A549 (cell line): ENCODE results near the gene GCK.

ENCODE experiments used
- BCL3 ChIP-seq: fragments of >200 bp; sonication (Bioruptor Twin); formaldehyde crosslinking; IDR thresholded peaks from 3 replicates; pipeline ENCODE4 v1.6.1; 2016
- CBX8 ChIP-seq: fragments of 200-600 bp; sonication (generic); IDR thresholded peaks from 2 replicates; pipeline ENCODE4 v1.6.1; 2016
- CHD2 ChIP-seq: fragments of 150-350 bp; IDR thresholded peaks from 2 replicates; pipeline ENCODE4 v1.6.1; 2014; ENCODE audit warnings: low read length; ENCODE audit not compliant: partially characterized antibody
- CTCF ChIP-seq: fragments of >200 bp; sonication (Bioruptor Twin); formaldehyde crosslinking; IDR thresholded peaks from 3 replicates; pipeline ENCODE4 v1.5.1; 2016
- EHMT2 ChIP-seq: fragments of 200-600 bp; sonication (generic); IDR thresholded peaks from 2 replicates; pipeline ENCODE4 v1.6.1; 2016; ENCODE audit warnings: antibody characterized with exemption, low read depth, mild to moderate bottlenecking, moderate library complexity
- EP300 ChIP-seq, 2 experiments: fragments of >200 bp; sonication (Bioruptor Twin); formaldehyde crosslinking; IDR thresholded peaks; 2 replicates in 1 of 2; 3 replicates in 1 of 2; pipeline ENCODE4 v1.6.1; 2016 to 2017
- FOSL2 ChIP-seq, 2 experiments: fragments of 450-650 bp in 1 of 2; fragments of >200 bp in 1 of 2; sonication (Bioruptor Twin) in 1 of 2; formaldehyde crosslinking; IDR thresholded peaks; 2 replicates each; pipeline versions ENCODE4 v1.5.0 to v1.6.1; 2016 to 2020; ENCODE audit warnings: mild to moderate bottlenecking in 1 of 2, moderate library complexity in 1 of 2
- HDAC2 ChIP-seq: fragments of 200-600 bp; sonication (generic); IDR thresholded peaks from 2 replicates; pipeline ENCODE4 v1.6.1; 2016
- MYC ChIP-seq: IDR thresholded peaks from 2 replicates; pipeline ENCODE4 v1.6.1; 2012; ENCODE audit warnings: mild to moderate bottlenecking, inconsistent platforms, low read length, improper control_type of control experiment, borderline replicate concordance
- POLR2A ChIP-seq: IDR thresholded peaks from 2 replicates; pipeline ENCODE4 v1.6.1; 2012; ENCODE audit warnings: mild to moderate bottlenecking, low read length
- SREBF2 ChIP-seq: fragments of 450-650 bp; IDR thresholded peaks from 2 replicates; pipeline ENCODE4 v1.6.1; 2014; ENCODE audit warnings: mild to moderate bottlenecking, moderate library complexity
- ZSCAN20 ChIP-seq: fragments of 250-450 bp; sonication (Bioruptor Pico); IDR thresholded peaks from 2 replicates; pipeline ENCODE4 v1.8.0; 2022; ENCODE audit warnings: mild to moderate bottlenecking, moderate library complexity

GRCh38 chr7:44230286-44230685 lies 41.0 kb upstream of the GCK start:
- TF ChIP-seq ZSCAN20 (CRISPR knock-in tag) (no peak), EHMT2 (no peak), CHD2 (no peak), CTCF (no peak), EP300 (IDR thresholded peaks at IDR 0.05) (no peak), FOSL2 (IDR thresholded peaks at IDR 0.05) (no peak), FOSL2 (CRISPR knock-in tag; IDR thresholded peaks at IDR 0.05) (no peak), POLR2A (no peak), SREBF2 (no peak), MYC (no peak), BCL3 (no peak), HDAC2 (no peak), CBX8 (no peak)
